ENCODE data around the gene VPS52. TPM values are rescaled to one million over a fixed set of nuclear protein-coding genes. Genes with fewer than 3 reads are reported as not detected.

Gene VPS52
- total RNA-seq, 1 experiment from 2014 or later: 47.8 TPM

GRCh38 chr6:33206864-33207551, 64.7 kb downstream of the VPS52 start:
- Mint-ChIP-seq H3K4me3 (ENCODE audit: unreplicated experiment) (peak overlapping the region; percentile 87), H3K9me3 (ENCODE audit: unreplicated experiment) (no peaks in the 10 kb centered on the region), H3K27ac (ENCODE audit: low read depth, unreplicated experiment) (no peak overlapping the region), H3K4me1 (ENCODE audit: insufficient read depth, unreplicated experiment) (peaks cover 56% of the 10 kb centered on the region), H3K27me3 (ENCODE audit: insufficient read depth, unreplicated experiment) (no peaks in the 10 kb centered on the region), H3K36me3 (ENCODE audit: insufficient read depth, unreplicated experiment) (peaks cover 29% of the 10 kb centered on the region)
- no TSS peak for BruUV-seq (replicated peaks)
- CTCF ChIA-PET: interaction anchor here (1.2 kb wide), 1 partner anchor 41 kb away, joined by 4 read pairs; no protein-coding TSS in a partner anchor
- intact Hi-C loops (cut with micrococcal nuclease): no loop called here
- no peak for DNase-seq (ENCODE audit: unreplicated experiment)
- POLR2A ChIA-PET: interaction anchor here (0.7 to 3.7 kb wide), 4 partner anchors 42 to 235 kb away, joined by 3 to 73 read pairs (median 18); partner anchors contain the start of genes RPS18 and VPS52
- no peak for TF ChIP-seq CTCF (IDR thresholded peaks at IDR 0.05; ENCODE audit: unreplicated experiment)

GRCh38 chr6:33206027-33206863, 65.4 kb downstream of the VPS52 start:
- intact Hi-C loops (cut with micrococcal nuclease): no loop called here
- peak overlapping the region; percentile 85 for H3K27ac Mint-ChIP-seq (ENCODE audit: low read depth, unreplicated experiment)

GRCh38 chr6:33205191-33206026, 66.3 kb downstream of the VPS52 start:
- intact Hi-C loops (cut with micrococcal nuclease): no loop called here
- H3K27me3 Mint-ChIP-seq (ENCODE audit: insufficient read depth, unreplicated experiment): no peaks in the 10 kb centered on the region
- H3K9me3 Mint-ChIP-seq (ENCODE audit: unreplicated experiment): no peaks in the 10 kb centered on the region
- TF ChIP-seq CTCF (IDR thresholded peaks at IDR 0.05; ENCODE audit: unreplicated experiment): no peak
- CTCF ChIA-PET: interaction anchor here (0.6 to 2.0 kb wide), 5 partner anchors 13 to 118 kb away, joined by 3 to 8 read pairs (median 5); no protein-coding TSS in a partner anchor
- peak overlapping the region; percentile 85 for H3K27ac Mint-ChIP-seq (ENCODE audit: low read depth, unreplicated experiment)
- no TSS peak for BruUV-seq (replicated peaks)
- H3K4me1 Mint-ChIP-seq (ENCODE audit: insufficient read depth, unreplicated experiment): peaks cover 62% of the 10 kb centered on the region
- peak overlapping the region; percentile 81 for H3K4me3 Mint-ChIP-seq (ENCODE audit: unreplicated experiment)
- POLR2A ChIA-PET: interaction anchor here (0.6 to 2.4 kb wide), 10 partner anchors 44 to 1010 kb away, joined by 3 to 19 read pairs (median 4); partner anchors contain the start of genes RGL2, RPS18, VPS52 and WDR46
- DNase-seq (ENCODE audit: unreplicated experiment): peak; percentile 69
- H3K36me3 Mint-ChIP-seq (ENCODE audit: insufficient read depth, unreplicated experiment): peaks cover 32% of the 10 kb centered on the region

More at GRCh38 chr6:33206027-33206863, 65.4 kb downstream of the VPS52 start:
- no TSS peak for BruUV-seq (replicated peaks)
- no peak for TF ChIP-seq CTCF (IDR thresholded peaks at IDR 0.05; ENCODE audit: unreplicated experiment)
- POLR2A ChIA-PET: interaction anchor here (0.7 to 2.4 kb wide), 4 partner anchors 43 to 139 kb away, joined by 3 to 19 read pairs (median 8); partner anchors contain the start of genes RPS18, VPS52 and WDR46
- CTCF ChIA-PET: interaction anchor here (0.8 to 2.0 kb wide), 2 partner anchors 17 to 41 kb away, joined by 3 to 7 read pairs; no protein-coding TSS in a partner anchor
- Mint-ChIP-seq H3K4me1 (ENCODE audit: insufficient read depth, unreplicated experiment) (peaks cover 62% of the 10 kb centered on the region), H3K27me3 (ENCODE audit: insufficient read depth, unreplicated experiment) (no peaks in the 10 kb centered on the region), H3K9me3 (ENCODE audit: unreplicated experiment) (no peaks in the 10 kb centered on the region), H3K4me3 (ENCODE audit: unreplicated experiment) (peak overlapping the region; percentile 81), H3K36me3 (ENCODE audit: insufficient read depth, unreplicated experiment) (peaks cover 31% of the 10 kb centered on the region)
- DNase-seq (ENCODE audit: unreplicated experiment): no peak
